HepG2 (cell line): ENCODE results near the gene MAVS. TPM values are rescaled to one million over a fixed set of nuclear protein-coding genes. Genes with fewer than 3 reads are reported as not detected.

Experiments
- GLMP ChIP-seq: sonication (generic); formaldehyde crosslinking; IDR thresholded peaks from 2 replicates; pipeline ENCODE4 v1.9.0; 2021; ENCODE audit warnings: missing genetic modification reagents, mild to moderate bottlenecking, borderline replicate concordance
- KAT8 ChIP-seq: IDR thresholded peaks from 2 replicates; pipeline ENCODE4 v1.6.1; 2016; ENCODE audit warnings: missing genetic modification reagents, missing compliant biosample characterization
- MLLT10 ChIP-seq: sonication (generic); formaldehyde crosslinking; IDR thresholded peaks from 2 replicates; pipeline ENCODE4 v1.4.0; 2020; ENCODE audit warnings: missing genetic modification reagents
- NFE2L1 ChIP-seq: sonication (generic); formaldehyde crosslinking; IDR thresholded peaks from 2 replicates; pipeline ENCODE4 v1.4.0; 2020; ENCODE audit warnings: missing genetic modification reagents, mild to moderate bottlenecking, borderline replicate concordance
- SYNCRIP ChIP-seq: fragments of 200-400 bp; formaldehyde crosslinking; IDR thresholded peaks from 2 replicates; pipeline ENCODE4 v1.6.1; 2018; ENCODE audit warnings: mild to moderate bottlenecking, low read depth, low read length; ENCODE audit not compliant: insufficient read depth
- ZBTB39 ChIP-seq: sonication (generic); formaldehyde crosslinking; IDR thresholded peaks from 2 replicates; pipeline ENCODE4 v1.5.0; 2020; ENCODE audit warnings: missing genetic modification reagents
- ZBTB40 ChIP-seq, 2 experiments: fragments of 450-650 bp in 1 of 2; sonication (generic) in 1 of 2; formaldehyde crosslinking in 1 of 2; IDR thresholded peaks; 2 replicates each; pipeline versions ENCODE4 v1.6.1 to v1.8.0; 2016 to 2022; ENCODE audit warnings: antibody characterized with exemption in 1 of 2, mild to moderate bottlenecking in 1 of 2, missing genetic modification reagents in 1 of 2
- ZNF687 ChIP-seq: sonication (generic); formaldehyde crosslinking; IDR thresholded peaks from 2 replicates; pipeline ENCODE4 v1.5.1; 2020; ENCODE audit warnings: mild to moderate bottlenecking, missing genetic modification reagents, moderate library complexity
- polyA plus RNA-seq, 8 experiments: library from polyadenylated mRNA; depleted of rRNA in 3 of 8; stranded (reverse) in 7 of 8; unstranded in 1 of 8; fragments of >200 nt; fragmentation: Illumina TruSeq in 4 of 8; extraction: Trizol in 4 of 8; gene quantifications; 2 replicates each; pipeline versions ENCODE4 v1.2.1 to v1.2.3, GENCODE V29; 2011 to 2016; ENCODE audit warnings: low read depth in 4 of 8, missing spikeins in 1 of 8, mixed read lengths in 1 of 8; ENCODE audit not compliant: insufficient read depth in 1 of 8
- total RNA-seq, 5 experiments: library from RNA; depleted of rRNA; stranded (reverse); fragments of >200 nt; fragmentation: Illumina TruSeq; extraction: Trizol; gene quantifications; 2 replicates each; pipeline ENCODE4 v1.2.3, GENCODE V29; 2016; ENCODE audit warnings: low read depth in 1 of 5

Gene MAVS
- total and polyA plus RNA-seq, 2 of the 13 experiments (the other 11 are each of a cell fraction or from before 2014, with no cell fraction given) = 27.3 to 36.6 TPM

- TF ChIP-seq ZBTB40 (IDR thresholded peaks at IDR 0.05) (no peak), ZBTB40 (CRISPR knock-in tag; IDR thresholded peaks at IDR 0.05) (no peak), KAT8 (CRISPR knock-in tag) (no peak), GLMP (CRISPR knock-in tag) (0 out of 2 replicates have a peak, but pooled peaks have one; percentile 41), SYNCRIP (no peak), MLLT10 (CRISPR knock-in tag) (no peak), NFE2L1 (CRISPR knock-in tag) (no peak), ZNF687 (CRISPR knock-in tag) (0 out of 2 replicates have a peak, but pooled peaks have one; percentile 22), ZBTB39 (CRISPR knock-in tag) (no peak)
These were observed 23.4 kb downstream of the MAVS start (continued) for GRCh38 chr20:3869839-3870634.
